H1 (cell line): ENCODE measurements around the gene NEDD4L. TPM values are rescaled to one million over a fixed set of nuclear protein-coding genes. Genes with fewer than 3 reads are reported as not detected.

Source experiments
- KDM4A ChIP-seq: IDR thresholded peaks from one replicate; pipeline ENCODE4 v1.7.1; 2012; ENCODE audit warnings: low read depth, mild to moderate bottlenecking, moderate library complexity, low read length, inconsistent platforms; ENCODE audit not compliant: severe bottlenecking
- POLR2AphosphoS5 ChIP-seq: IDR thresholded peaks from 2 replicates; pipeline ENCODE4 v1.6.1; 2011; ENCODE audit warnings: low read depth, low read length
- polyA plus RNA-seq, 7 experiments: library from polyadenylated mRNA; depleted of rRNA in 3 of 7; stranded (reverse) in 5 of 7; unstranded in 2 of 7; fragments of >200 nt in 5 of 7; fragments of 200-250 nt in 2 of 7; gene quantifications; 1 replicate in 5 of 7; 2 replicates in 1 of 7; 4 replicates in 1 of 7; pipeline versions ENCODE4 v1.2.1 to v1.2.3, GENCODE V29; 2011 to 2013; ENCODE audit warnings: missing spikeins in 2 of 7, mixed read lengths in 2 of 7
- total RNA-seq: library from RNA; stranded (reverse); fragmentation: NEBNext Ultra II Directional; extraction: Animal tissue kit (Norgen Biotek cat#: 25700); gene quantifications from 2 replicates; pipeline ENCODE4 v1.2.1, GENCODE V29; 2021

Gene NEDD4L
- total and polyA plus RNA-seq, 2 of the 8 experiments (the other 6 are each of a cell fraction or from before 2014, with no cell fraction given) = 37.3 to 69.8 TPM

GRCh38 chr18:58098706-58099105, 54.7 kb downstream of the NEDD4L start (continued):
- TF ChIP-seq KDM4A (no peak), POLR2AphosphoS5 (no peak)
